Osteocyte (in vitro differentiated cells): Measurements from ENCODE around the gene TSPEAR. TPM values are rescaled to one million over a fixed set of nuclear protein-coding genes. Genes with fewer than 3 reads are reported as not detected.

Experiments
- DNase-seq: peaks from one replicate; pipeline ENCODE4 v3.0.0; 2021; ENCODE audit warnings: mixed read lengths; ENCODE audit not compliant: unreplicated experiment; ENCODE audit errors: extremely low spot score
- H3K27ac Mint-ChIP-seq: one replicate; pipeline ENCODE4 v1.8.0; 2021; ENCODE audit warnings: mild to moderate bottlenecking, mixed read lengths; ENCODE audit not compliant: unreplicated experiment
- H3K27me3 Mint-ChIP-seq: one replicate; pipeline ENCODE4 v1.8.0; 2021; ENCODE audit warnings: mixed read lengths; ENCODE audit not compliant: unreplicated experiment
- H3K36me3 Mint-ChIP-seq: one replicate; pipeline ENCODE4 v1.8.0; 2021; ENCODE audit warnings: mixed read lengths; ENCODE audit not compliant: unreplicated experiment
- H3K4me1 Mint-ChIP-seq: one replicate; pipeline ENCODE4 v1.8.0; 2021; ENCODE audit warnings: mixed read lengths; ENCODE audit not compliant: unreplicated experiment
- H3K4me3 Mint-ChIP-seq: one replicate; pipeline ENCODE4 v1.8.0; 2021; ENCODE audit warnings: mild to moderate bottlenecking, moderate library complexity, mixed read lengths; ENCODE audit not compliant: unreplicated experiment
- H3K9me3 Mint-ChIP-seq: one replicate; pipeline ENCODE4 v1.8.0; 2021; ENCODE audit warnings: mixed read lengths; ENCODE audit not compliant: unreplicated experiment
- total RNA-seq: library from RNA; stranded (reverse); gene quantifications from 2 replicates; pipeline ENCODE4 v1.2.1, GENCODE V29; 2021
- TF ChIP-seq, protein P1 (sequence below): fragments of 200-600 bp; sonication (generic); IDR thresholded peaks from 2 replicates; pipeline ENCODE4 v1.5.0; 2021; ENCODE audit warnings: antibody characterized with exemption, mild to moderate bottlenecking, moderate library complexity

The TSPEAR gene
- total RNA-seq, 1 donor from 2014 or later = not detected

DNA sequence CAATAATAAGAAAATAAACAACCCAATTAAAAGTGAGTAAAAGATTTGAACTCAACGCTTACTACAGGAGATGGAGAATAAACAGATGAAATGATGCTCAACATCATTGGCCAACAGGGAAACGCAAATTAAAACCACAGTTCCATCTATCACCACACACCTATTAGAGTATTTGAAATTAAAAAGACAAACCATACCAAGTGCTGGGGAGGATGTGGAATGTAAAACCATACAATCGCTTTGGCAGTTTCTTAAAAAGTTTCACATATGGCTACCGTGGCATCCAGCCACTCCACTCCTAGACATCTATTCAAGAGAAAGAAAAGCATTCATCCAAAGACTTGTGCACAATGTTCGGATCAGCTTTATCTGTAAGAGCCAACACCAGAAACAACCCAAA lies 257.3 kb downstream of the TSPEAR start:
- no peak for DNase-seq
- H3K4me1 Mint-ChIP-seq = no peaks in the 10 kb centered on the region
- peak overlapping the region; percentile 32 for H3K4me3 Mint-ChIP-seq
- TF ChIP-seq, protein P1, sequence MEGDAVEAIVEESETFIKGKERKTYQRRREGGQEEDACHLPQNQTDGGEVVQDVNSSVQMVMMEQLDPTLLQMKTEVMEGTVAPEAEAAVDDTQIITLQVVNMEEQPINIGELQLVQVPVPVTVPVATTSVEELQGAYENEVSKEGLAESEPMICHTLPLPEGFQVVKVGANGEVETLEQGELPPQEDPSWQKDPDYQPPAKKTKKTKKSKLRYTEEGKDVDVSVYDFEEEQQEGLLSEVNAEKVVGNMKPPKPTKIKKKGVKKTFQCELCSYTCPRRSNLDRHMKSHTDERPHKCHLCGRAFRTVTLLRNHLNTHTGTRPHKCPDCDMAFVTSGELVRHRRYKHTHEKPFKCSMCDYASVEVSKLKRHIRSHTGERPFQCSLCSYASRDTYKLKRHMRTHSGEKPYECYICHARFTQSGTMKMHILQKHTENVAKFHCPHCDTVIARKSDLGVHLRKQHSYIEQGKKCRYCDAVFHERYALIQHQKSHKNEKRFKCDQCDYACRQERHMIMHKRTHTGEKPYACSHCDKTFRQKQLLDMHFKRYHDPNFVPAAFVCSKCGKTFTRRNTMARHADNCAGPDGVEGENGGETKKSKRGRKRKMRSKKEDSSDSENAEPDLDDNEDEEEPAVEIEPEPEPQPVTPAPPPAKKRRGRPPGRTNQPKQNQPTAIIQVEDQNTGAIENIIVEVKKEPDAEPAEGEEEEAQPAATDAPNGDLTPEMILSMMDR = no peak
- H3K27me3 Mint-ChIP-seq = peaks cover 25% of the 10 kb centered on the region
- H3K9me3 Mint-ChIP-seq = peaks cover 6% of the 10 kb centered on the region
- no peak overlapping the region for H3K27ac Mint-ChIP-seq
- H3K36me3 Mint-ChIP-seq = no peaks in the 10 kb centered on the region

DNA sequence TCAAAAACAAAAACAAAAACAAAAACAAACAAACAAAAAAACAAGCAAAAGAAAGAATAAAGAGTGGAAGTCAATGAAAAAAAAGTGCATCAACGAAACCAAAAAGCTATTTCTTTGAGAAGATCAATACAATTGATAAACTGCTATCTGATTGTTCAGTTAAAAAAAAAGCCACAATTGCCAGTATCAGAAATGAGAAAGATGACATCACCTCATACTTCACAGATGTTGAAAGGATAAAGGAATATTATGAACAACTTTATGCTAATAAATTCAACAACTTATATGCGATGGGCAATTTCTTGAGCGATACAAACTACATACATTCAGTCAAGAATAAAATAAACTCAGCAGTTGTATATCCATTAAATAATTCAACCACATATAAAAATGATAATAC lies 258.3 kb downstream of the TSPEAR start:
- Mint-ChIP-seq H3K27ac (no peak overlapping the region), H3K4me1 (no peaks in the 10 kb centered on the region), H3K36me3 (no peaks in the 10 kb centered on the region), H3K27me3 (peaks cover 28% of the 10 kb centered on the region), H3K4me3 (no peak overlapping the region), H3K9me3 (peaks cover 6% of the 10 kb centered on the region)
- DNase-seq = no peak
- TF ChIP-seq, protein P1 = no peak

DNA sequence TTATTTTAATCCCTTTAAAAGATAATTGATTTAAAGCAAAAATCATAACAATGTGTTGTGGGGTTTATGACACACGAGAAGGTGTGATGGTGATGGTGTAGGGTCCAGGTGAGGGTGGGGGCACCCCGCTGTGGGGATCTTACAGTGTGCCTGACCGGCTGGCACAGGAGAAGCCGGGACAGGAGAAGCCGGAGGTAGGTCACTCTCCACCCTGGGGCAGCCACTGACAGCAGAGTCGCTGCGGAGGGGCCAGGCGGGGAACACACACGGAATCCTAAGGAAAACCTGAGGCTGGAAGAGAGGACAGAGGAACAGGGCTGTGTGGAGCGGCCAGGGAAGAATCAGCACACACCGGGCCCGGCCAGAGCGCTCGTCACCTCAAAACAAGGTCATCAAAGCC lies 260.4 kb downstream of the TSPEAR start:
- Mint-ChIP-seq H3K36me3 (no peaks in the 10 kb centered on the region), H3K27ac (no peak overlapping the region), H3K4me1 (no peaks in the 10 kb centered on the region), H3K4me3 (no peak overlapping the region), H3K9me3 (peaks cover 6% of the 10 kb centered on the region), H3K27me3 (peaks cover 35% of the 10 kb centered on the region)
- TF ChIP-seq, protein P1 = no peak
- DNase-seq = no peak

DNA sequence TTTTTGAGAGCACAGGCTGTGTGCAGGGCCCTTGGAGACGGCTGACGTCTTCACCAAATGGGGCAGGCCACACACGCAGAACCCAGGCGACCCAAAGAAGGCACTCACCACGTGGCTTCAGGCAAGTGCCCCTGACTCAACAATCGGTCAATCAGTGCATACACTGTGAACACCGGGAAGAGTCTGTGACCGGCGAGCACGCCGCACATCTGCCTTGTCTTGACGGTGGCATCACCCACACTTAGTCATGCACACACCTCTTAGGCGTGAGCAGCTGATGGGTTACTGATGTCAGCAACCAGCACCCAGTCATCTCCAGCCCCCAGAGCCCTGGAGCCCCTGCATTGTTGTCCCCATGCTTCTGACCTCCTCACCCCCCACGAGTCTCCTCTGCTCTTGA lies 261.0 kb downstream of the TSPEAR start:
- Mint-ChIP-seq H3K4me1 (no peaks in the 10 kb centered on the region), H3K27me3 (peaks cover 35% of the 10 kb centered on the region), H3K9me3 (peaks cover 6% of the 10 kb centered on the region), H3K4me3 (no peak overlapping the region), H3K36me3 (no peaks in the 10 kb centered on the region), H3K27ac (no peak overlapping the region)
- DNase-seq = no peak
- TF ChIP-seq, protein P1 = no peak

DNA sequence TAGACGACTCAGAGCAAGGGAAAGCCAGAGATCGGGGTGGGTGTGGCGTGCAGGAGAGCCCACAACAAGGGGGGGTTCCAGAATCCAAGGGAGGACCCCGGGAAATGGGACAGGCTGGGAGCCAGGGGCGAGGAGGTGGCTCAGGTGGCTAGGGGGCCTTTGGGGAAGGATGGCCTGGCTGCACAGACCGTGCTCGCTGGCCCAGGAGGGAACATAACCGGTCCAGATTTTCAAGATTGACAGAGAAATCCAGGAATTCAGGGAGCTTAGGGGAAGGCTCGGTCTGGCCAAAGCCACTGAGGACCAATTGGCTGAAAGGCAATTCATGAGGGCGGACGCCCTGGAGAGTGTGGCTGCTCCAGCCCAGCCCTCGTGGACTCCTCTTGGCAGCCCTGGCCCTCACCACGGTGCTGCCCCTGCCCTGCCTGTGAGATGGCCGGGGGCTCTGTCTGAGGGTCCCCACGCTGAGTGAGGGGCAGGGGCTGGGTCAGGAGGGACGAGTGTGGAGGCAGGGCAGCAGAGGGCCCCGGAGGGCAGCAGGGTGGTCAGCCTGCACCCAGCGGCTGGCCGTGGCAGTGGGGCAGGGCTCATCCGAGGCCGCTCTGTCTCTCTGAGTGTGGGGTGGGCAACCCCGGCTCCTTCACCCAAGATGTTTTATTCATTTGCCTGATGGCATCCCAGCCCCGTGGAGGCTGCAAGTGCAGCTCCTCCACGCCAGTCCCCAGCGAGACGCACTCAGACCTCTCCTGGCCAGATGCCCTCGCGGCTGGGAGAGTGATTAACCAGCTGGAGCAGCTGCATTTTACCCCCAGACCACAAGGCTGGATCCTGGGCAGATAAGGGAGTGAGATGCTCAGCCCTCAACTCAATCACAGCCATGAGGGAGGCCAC lies 261.7 kb downstream of the TSPEAR start:
- Mint-ChIP-seq H3K27me3 (peaks cover 35% of the 10 kb centered on the region), H3K9me3 (peaks cover 6% of the 10 kb centered on the region), H3K4me3 (no peak overlapping the region), H3K27ac (no peak overlapping the region), H3K36me3 (no peaks in the 10 kb centered on the region), H3K4me1 (no peaks in the 10 kb centered on the region)
- DNase-seq = no peak
- TF ChIP-seq, protein P1 = no peak
